Loucy (cell line): ENCODE data around the gene NRGN.
A peak's percentile ranks its signal among the peaks of the same experiment; 100 is the strongest.

ENCODE experiments used
- H2AFZ ChIP-seq: fragments of 200-600 bp; sonication (generic); 2 replicates; pipeline ENCODE4 v1.6.0; 2016; ENCODE audit warnings: antibody characterized with exemption, mild to moderate bottlenecking, low read length, moderate library complexity
- H3F3A ChIP-seq: fragments of 200-600 bp; 2 replicates; pipeline ENCODE4 v1.6.0; 2016; ENCODE audit warnings: antibody characterized with exemption, low read depth, mild to moderate bottlenecking
- H3K27me3 ChIP-seq: fragments of 200-600 bp; sonication (generic); 2 replicates; pipeline ENCODE4 v1.6.1; 2014; ENCODE audit warnings: low read length, mild to moderate bottlenecking; ENCODE audit not compliant: insufficient read depth, poor library complexity, severe bottlenecking
- H3K36me3 ChIP-seq: fragments of 200-600 bp; sonication (generic); 2 replicates; pipeline ENCODE4 v1.6.1; 2016; ENCODE audit warnings: low read length; ENCODE audit not compliant: insufficient read depth
- H3K4me1 ChIP-seq: fragments of 200-600 bp; sonication (generic); 2 replicates; pipeline ENCODE4 v1.5.1; 2014; ENCODE audit warnings: low read length, mild to moderate bottlenecking; ENCODE audit not compliant: insufficient read depth, poor library complexity, severe bottlenecking
- H3K4me2 ChIP-seq: fragments of 200-600 bp; sonication (generic); 2 replicates; pipeline ENCODE4 v1.6.0; 2014; ENCODE audit warnings: antibody characterized with exemption, low read length, low read depth, mild to moderate bottlenecking; ENCODE audit not compliant: poor library complexity, severe bottlenecking
- H3K4me3 ChIP-seq: fragments of 200-600 bp; sonication (generic); 2 replicates; pipeline ENCODE4 v1.5.1; 2014; ENCODE audit warnings: low read length, mild to moderate bottlenecking, mixed read lengths; ENCODE audit not compliant: poor library complexity, severe bottlenecking
- H3K79me2 ChIP-seq: fragments of 200-600 bp; sonication (generic); 2 replicates; pipeline ENCODE4 v1.6.1; 2014; ENCODE audit warnings: low read length; ENCODE audit not compliant: insufficient read depth
- H3K9ac ChIP-seq: fragments of 200-600 bp; sonication (generic); 2 replicates; pipeline ENCODE4 v1.6.0; 2014; ENCODE audit warnings: mild to moderate bottlenecking, low read depth, low read length, moderate library complexity; ENCODE audit not compliant: poor library complexity, severe bottlenecking
- H3K9me2 ChIP-seq: fragments of 200-600 bp; sonication (generic); replicated peaks from 2 replicates; pipeline ENCODE4 v1.6.1; 2016; ENCODE audit warnings: low read depth, low read length, mixed read lengths
- H3K9me3 ChIP-seq: fragments of 200-600 bp; sonication (generic); 2 replicates; pipeline ENCODE4 v1.6.1; 2014; ENCODE audit warnings: mild to moderate bottlenecking, antibody characterized with exemption, low read length, low read depth; ENCODE audit not compliant: insufficient read depth
- H4K20me1 ChIP-seq: fragments of 200-600 bp; sonication (generic); 2 replicates; pipeline ENCODE4 v1.6.0; 2014; ENCODE audit warnings: antibody characterized with exemption, low read length, mild to moderate bottlenecking; ENCODE audit not compliant: insufficient read depth, poor library complexity, severe bottlenecking
- CTCF ChIP-seq: fragments of 200-600 bp; sonication (generic); conservative IDR thresholded peaks from 2 replicates; pipeline ENCODE4 v1.5.1; 2014; ENCODE audit warnings: mild to moderate bottlenecking, antibody characterized with exemption, low read length
- EZH2phosphoT487 ChIP-seq: fragments of 200-600 bp; IDR thresholded peaks from 2 replicates; pipeline ENCODE4 v1.6.1; 2018; ENCODE audit warnings: antibody characterized with exemption, mild to moderate bottlenecking, moderate library complexity, borderline replicate concordance

NRGN gene

GRCh38 chr11:124716591-124716990 is 23.2 kb upstream of the NRGN start:
- Histone ChIP-seq H3K4me1 (peaks cover 16% of the 10 kb centered on the region), H3K79me2 (no peaks in the 10 kb centered on the region), H3K27me3 (peaks cover 12% of the 10 kb centered on the region), H3K9me2 (no peaks in the 10 kb centered on the region), H4K20me1 (no peaks in the 10 kb centered on the region), H3F3A (no peaks in the 10 kb centered on the region), H3K4me2 (no peak overlapping the region), H3K9ac (no peak overlapping the region), H2AFZ (no peak overlapping the region), H3K9me3 (no peaks in the 10 kb centered on the region), H3K4me3 (no peak overlapping the region), H3K36me3 (no peaks in the 10 kb centered on the region)
- no peak for TF ChIP-seq CTCF
- no peak for TF ChIP-seq EZH2phosphoT487

DNA sequence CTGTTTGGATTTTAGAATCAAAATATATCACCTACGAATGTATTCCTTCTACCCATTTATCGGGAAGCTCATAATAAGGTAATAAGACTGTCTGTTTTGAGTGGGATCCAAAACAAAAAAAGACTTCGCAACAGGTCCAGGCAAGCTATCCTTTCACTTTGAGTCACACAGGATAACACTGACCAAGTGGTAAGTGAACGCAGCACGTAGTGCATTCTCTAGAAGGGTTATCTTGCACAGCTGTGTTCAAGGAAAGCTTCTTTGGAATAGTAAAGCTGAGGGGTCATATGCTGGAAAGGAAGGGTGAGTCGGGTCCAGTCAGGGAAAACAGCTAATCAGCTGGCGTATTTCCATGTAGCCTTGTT is 22.3 kb upstream of the NRGN start:
- Histone ChIP-seq H3K9me2 (no peaks in the 10 kb centered on the region), H2AFZ (no peak overlapping the region), H3K4me2 (peak overlapping the region; percentile 79), H3K9ac (no peak overlapping the region), H3F3A (no peaks in the 10 kb centered on the region), H3K4me1 (peaks cover 24% of the 10 kb centered on the region), H3K27me3 (peaks cover 12% of the 10 kb centered on the region), H3K9me3 (no peaks in the 10 kb centered on the region), H3K79me2 (no peaks in the 10 kb centered on the region), H4K20me1 (no peaks in the 10 kb centered on the region), H3K36me3 (no peaks in the 10 kb centered on the region), H3K4me3 (peak overlapping the region; percentile 64)
- no peak for TF ChIP-seq CTCF
- TF ChIP-seq EZH2phosphoT487 = no peak

- TF ChIP-seq CTCF = no peak
- TF ChIP-seq EZH2phosphoT487 = no peak
- Histone ChIP-seq H4K20me1 (no peaks in the 10 kb centered on the region), H3F3A (no peaks in the 10 kb centered on the region), H3K4me2 (peak overlapping the region; percentile 79), H3K27me3 (peaks cover 12% of the 10 kb centered on the region), H2AFZ (no peak overlapping the region; the same call in 1 of the 2 replicates), H3K4me3 (peak overlapping the region; percentile 64), H3K9ac (peak overlapping the region; percentile 18), H3K9me2 (no peaks in the 10 kb centered on the region), H3K79me2 (no peaks in the 10 kb centered on the region), H3K4me1 (peaks cover 27% of the 10 kb centered on the region), H3K36me3 (no peaks in the 10 kb centered on the region), H3K9me3 (no peaks in the 10 kb centered on the region)
Observed at GRCh38 chr11:124717786-124718651, 21.7 kb upstream of the NRGN start.
